ENCODE data around the gene AP1B1. TPM values are rescaled to one million over a fixed set of nuclear protein-coding genes. Genes with fewer than 3 reads are reported as not detected.

Gene AP1B1
- total RNA-seq, 1 experiment from 2014 or later: 69.5 TPM

DNA sequence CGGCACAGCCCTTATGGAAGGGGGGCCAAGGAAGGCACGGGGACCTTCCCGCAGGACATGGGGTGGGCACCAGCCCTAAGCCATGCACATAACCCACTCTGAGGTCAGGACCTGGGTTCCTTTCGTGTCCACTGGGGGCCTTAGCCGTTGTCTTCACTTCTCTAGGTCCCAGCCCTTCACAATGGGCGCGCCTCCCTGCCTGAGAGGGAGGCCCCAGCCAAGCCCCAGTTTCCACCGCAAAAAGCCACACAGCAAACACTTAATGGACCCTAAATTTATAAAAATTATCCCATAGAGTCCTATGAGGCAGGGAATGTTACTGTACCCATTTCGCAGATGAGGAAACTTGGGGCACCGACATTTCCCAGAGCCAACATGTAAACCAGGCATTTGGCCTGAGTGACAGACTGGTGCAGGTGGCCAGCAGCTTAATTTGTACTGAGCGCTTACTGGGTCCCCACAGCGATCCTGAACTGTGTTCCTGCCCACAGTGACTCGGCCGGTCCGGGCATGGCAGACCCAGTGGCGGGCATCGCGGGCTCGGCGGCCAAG is 80.7 kb downstream of the AP1B1 start:
- Mint-ChIP-seq H3K4me3 (ENCODE audit: unreplicated experiment) (peak overlapping the region; percentile 88), H3K36me3 (ENCODE audit: insufficient read depth, unreplicated experiment) (peaks cover 6% of the 10 kb centered on the region), H3K27me3 (ENCODE audit: insufficient read depth, unreplicated experiment) (no peaks in the 10 kb centered on the region), H3K27ac (ENCODE audit: low read depth, unreplicated experiment) (no peak overlapping the region), H3K4me1 (ENCODE audit: insufficient read depth, unreplicated experiment) (peaks cover 19% of the 10 kb centered on the region), H3K9me3 (ENCODE audit: unreplicated experiment) (no peaks in the 10 kb centered on the region)
- CTCF ChIA-PET: no interaction called here
- peak; percentile 23 for DNase-seq (ENCODE audit: unreplicated experiment)
- no TSS peak for BruUV-seq (replicated peaks)
- no peak for TF ChIP-seq CTCF (IDR thresholded peaks at IDR 0.05; ENCODE audit: unreplicated experiment)
- POLR2A ChIA-PET: interaction anchor here (1.1 to 3.1 kb wide), 6 partner anchors 14 to 81 kb away, joined by 3 to 11 read pairs (median 8); partner anchors contain the start of genes AP1B1, EWSR1 and RHBDD3
- intact Hi-C loops (cut with micrococcal nuclease): loop anchor here (10.0 kb wide), 1 partner anchor 77 kb away; the partner anchor contains the start of gene AP1B1

- BruUV-seq (replicated peaks): no TSS peak
- no peaks in the 10 kb centered on the region for H3K27me3 Mint-ChIP-seq (ENCODE audit: insufficient read depth, unreplicated experiment)
- intact Hi-C loops (cut with micrococcal nuclease): loop anchor here (1.0 to 10.0 kb wide), 3 partner anchors 37 to 78 kb away; partner anchors contain the start of gene AP1B1
- TF ChIP-seq CTCF (IDR thresholded peaks at IDR 0.05; ENCODE audit: unreplicated experiment): no peak
- ChIA-PET POLR2A (interaction anchor here (0.6 to 3.1 kb wide), 15 partner anchors 14 to 296 kb away, joined by 3 to 11 read pairs (median 4); partner anchors contain the start of genes AP1B1 and EWSR1), CTCF (interaction anchor here (0.5 to 1.4 kb wide), 7 partner anchors 9 to 309 kb away, joined by 3 to 7 read pairs (median 3); no protein-coding TSS in a partner anchor)
- H3K36me3 Mint-ChIP-seq (ENCODE audit: insufficient read depth, unreplicated experiment): peaks cover 6% of the 10 kb centered on the region
- H3K4me1 Mint-ChIP-seq (ENCODE audit: insufficient read depth, unreplicated experiment): peaks cover 19% of the 10 kb centered on the region
- DNase-seq (ENCODE audit: unreplicated experiment): peak; percentile 81
- H3K4me3 Mint-ChIP-seq (ENCODE audit: unreplicated experiment): peak overlapping the region; percentile 88
- H3K27ac Mint-ChIP-seq (ENCODE audit: low read depth, unreplicated experiment): no peak overlapping the region
- H3K9me3 Mint-ChIP-seq (ENCODE audit: unreplicated experiment): no peaks in the 10 kb centered on the region
These were observed 81.4 kb downstream of the AP1B1 start for GRCh38 chr22:29306835-29307595.

- H3K27ac Mint-ChIP-seq (ENCODE audit: low read depth, unreplicated experiment): no peak within 1 kb of the TSS
- H3K9me3 Mint-ChIP-seq (ENCODE audit: unreplicated experiment): no peaks in the 10 kb centered on the region
- H3K36me3 Mint-ChIP-seq (ENCODE audit: insufficient read depth, unreplicated experiment): peaks cover 6% of the 10 kb centered on the region
- POLR2A ChIA-PET: interaction anchor here (0.6 to 3.1 kb wide), 16 partner anchors 11 to 296 kb away, joined by 3 to 11 read pairs (median 4); partner anchors contain the start of genes AP1B1 and EWSR1
- no peaks in the 10 kb centered on the region for H3K27me3 Mint-ChIP-seq (ENCODE audit: insufficient read depth, unreplicated experiment)
- CTCF ChIA-PET: interaction anchor here (0.5 to 1.4 kb wide), 7 partner anchors 9 to 308 kb away, joined by 3 to 7 read pairs (median 3); no protein-coding TSS in a partner anchor
- H3K4me3 Mint-ChIP-seq (ENCODE audit: unreplicated experiment): peak within 1 kb of the TSS; percentile 88
- intact Hi-C loops (cut with micrococcal nuclease): loop anchor here (1.0 to 10.0 kb wide), 3 partner anchors 38 to 78 kb away; partner anchors contain the start of gene AP1B1
- BruUV-seq (replicated peaks): no TSS peak
- DNase-seq (ENCODE audit: unreplicated experiment): peak; percentile 81
- H3K4me1 Mint-ChIP-seq (ENCODE audit: insufficient read depth, unreplicated experiment): peaks cover 18% of the 10 kb centered on the region
- TF ChIP-seq CTCF (IDR thresholded peaks at IDR 0.05; ENCODE audit: unreplicated experiment): peak; percentile 57
These were observed 82.1 kb downstream of the AP1B1 start, which contains the start of gene GAS2L1 for GRCh38 chr22:29306175-29306834. TSS of gene GAS2L1 (plus strand) at chr22:29306650. CDS start at chr22:29308106, 1,456 bp downstream.

All from MCF 10A (cell line).